HUES6 (cell line): ENCODE results near the gene UGT1A1.
"Not testable (repeated sequence)": the region's sequence is repeated elsewhere in the genome, so short reads cannot be mapped to it uniquely, and the experiment has no call there.

Experiments
- H3K27ac ChIP-seq: 2 replicates; pipeline ENCODE4 v1.7.0; 2013; ENCODE audit warnings: low read depth, mild to moderate bottlenecking, low read length, inconsistent platforms
- H3K27me3 ChIP-seq: 2 replicates; pipeline ENCODE4 v1.6.1; 2013; ENCODE audit warnings: low read length; ENCODE audit not compliant: control insufficient read depth, insufficient read depth
- H3K36me3 ChIP-seq: 2 replicates; pipeline ENCODE4 v1.6.1; 2013; ENCODE audit warnings: low read length; ENCODE audit not compliant: control insufficient read depth, insufficient read depth
- H3K4me1 ChIP-seq: 2 replicates; pipeline ENCODE4 v1.6.1; 2013; ENCODE audit warnings: low read length; ENCODE audit not compliant: control insufficient read depth, insufficient read depth
- H3K4me3 ChIP-seq: 2 replicates; pipeline ENCODE4 v1.5.1; 2013; ENCODE audit warnings: low read depth, low read length
- H3K9ac ChIP-seq: one replicate; pipeline ENCODE4 v1.6.1; 2013; ENCODE audit warnings: mild to moderate bottlenecking, low read length
- H3K9me3 ChIP-seq: 2 replicates; pipeline ENCODE4 v1.6.1; 2013; ENCODE audit warnings: low read depth, low read length; ENCODE audit not compliant: control insufficient read depth, insufficient read depth

Gene UGT1A1

GRCh38 chr2:233745073-233745755 is 14.9 kb upstream of the UGT1A1 start:
- no peak overlapping the region for H3K4me3 ChIP-seq
- H3K36me3 ChIP-seq, result no peaks in the 10 kb centered on the region
- H3K9me3 ChIP-seq, result peaks cover 10% of the 10 kb centered on the region; the same call in 1 of the 2 replicates
- no peaks in the 10 kb centered on the region for H3K27me3 ChIP-seq
- H3K9ac ChIP-seq, result no peak overlapping the region
- H3K27ac ChIP-seq, result no peak overlapping the region
- no peaks in the 10 kb centered on the region for H3K4me1 ChIP-seq

GRCh38 chr2:233745838-233746237 is 14.2 kb upstream of the UGT1A1 start:
- H3K4me1 ChIP-seq, H3K27me3 ChIP-seq, H3K27ac ChIP-seq, H3K4me3 ChIP-seq, H3K9ac ChIP-seq, H3K36me3 ChIP-seq: not testable (repeated sequence)
- H3K9me3 ChIP-seq, result peaks cover 15% of the 10 kb centered on the region

GRCh38 chr2:233746475-233747282 is 13.4 kb upstream of the UGT1A1 start:
- peaks cover 23% of the 10 kb centered on the region for H3K9me3 ChIP-seq
- H3K4me3 ChIP-seq, result no peak overlapping the region
- no peaks in the 10 kb centered on the region for H3K4me1 ChIP-seq
- H3K36me3 ChIP-seq, result no peaks in the 10 kb centered on the region
- H3K27me3 ChIP-seq, result no peaks in the 10 kb centered on the region
- H3K27ac ChIP-seq, result no peak overlapping the region
- no peak overlapping the region for H3K9ac ChIP-seq

- Histone ChIP-seq H3K4me1 (no peaks in the 10 kb centered on the region), H3K4me3 (no peak overlapping the region), H3K27me3 (no peaks in the 10 kb centered on the region), H3K27ac (no peak overlapping the region), H3K9me3 (peaks cover 28% of the 10 kb centered on the region), H3K9ac (no peak overlapping the region), H3K36me3 (no peaks in the 10 kb centered on the region)
Observed at GRCh38 chr2:233747283-233747544, 12.9 kb upstream of the UGT1A1 start.

- H3K27ac ChIP-seq, H3K4me1 ChIP-seq, H3K9ac ChIP-seq, H3K27me3 ChIP-seq, H3K4me3 ChIP-seq, H3K36me3 ChIP-seq: not testable (repeated sequence)
- H3K9me3 ChIP-seq, result peaks cover 30% of the 10 kb centered on the region
Observed at GRCh38 chr2:233750689-233751088, 9.4 kb upstream of the UGT1A1 start.

- not testable (repeated sequence) for H3K36me3 ChIP-seq, H3K4me3 ChIP-seq, H3K9ac ChIP-seq, H3K4me1 ChIP-seq, H3K27me3 ChIP-seq, H3K27ac ChIP-seq
- peaks cover 30% of the 10 kb centered on the region for H3K9me3 ChIP-seq
Observed at GRCh38 chr2:233751212-233752009, 8.7 kb upstream of the UGT1A1 start.

- Histone ChIP-seq H3K27me3 (no peaks in the 10 kb centered on the region), H3K36me3 (no peaks in the 10 kb centered on the region), H3K27ac (no peak overlapping the region), H3K4me3 (no peak overlapping the region), H3K4me1 (no peaks in the 10 kb centered on the region), H3K9me3 (peaks cover 24% of the 10 kb centered on the region), H3K9ac (no peak overlapping the region)
Observed at GRCh38 chr2:233754872-233755611, 5.0 kb upstream of the UGT1A1 start.

- Histone ChIP-seq H3K27ac (no peak overlapping the region), H3K9ac (no peak overlapping the region), H3K9me3 (peaks cover 12% of the 10 kb centered on the region), H3K4me1 (no peaks in the 10 kb centered on the region), H3K36me3 (no peaks in the 10 kb centered on the region), H3K4me3 (no peak overlapping the region), H3K27me3 (no peaks in the 10 kb centered on the region)
Observed at GRCh38 chr2:233756429-233757081, 3.5 kb upstream of the UGT1A1 start.

- Histone ChIP-seq H3K36me3 (no peaks in the 10 kb centered on the region), H3K27me3 (no peaks in the 10 kb centered on the region), H3K4me1 (no peaks in the 10 kb centered on the region), H3K9me3 (peaks cover 6% of the 10 kb centered on the region; the same call in 1 of the 2 replicates), H3K4me3 (no peak overlapping the region), H3K9ac (no peak overlapping the region), H3K27ac (no peak overlapping the region)
Observed at GRCh38 chr2:233758141-233758540, 1.9 kb upstream of the UGT1A1 start.

GRCh38 chr2:233758849-233759248 is 1.2 kb upstream of the UGT1A1 start:
- Histone ChIP-seq H3K4me3 (no peak overlapping the region), H3K27ac (no peak overlapping the region), H3K4me1 (no peaks in the 10 kb centered on the region), H3K27me3 (no peaks in the 10 kb centered on the region), H3K9me3 (peaks cover 4% of the 10 kb centered on the region; the same call in 1 of the 2 replicates), H3K36me3 (no peaks in the 10 kb centered on the region), H3K9ac (no peak overlapping the region)
